Effector memory CD8-positive, alpha-beta T cell (primary cell): ENCODE results near the gene NAA80.

ENCODE experiments used
- ATAC-seq: fragments of 150-1000 bp; cut with Tn5 transposase; replicated peaks from 2 replicates; pipeline ENCODE4 v1.10.0; 2021; ENCODE audit warnings: mild to moderate bottlenecking, moderate library complexity
- DNase-seq, 3 experiments: peaks; one replicate each; pipeline ENCODE4 v3.0.0; 2021
- H3K27ac Mint-ChIP-seq, 2 donors: one replicate each; pipeline ENCODE4 v1.8.0; 2022; ENCODE audit warnings: mild to moderate bottlenecking in 2 of 2, mixed read lengths in 2 of 2, moderate library complexity in 2 of 2
- H3K27me3 Mint-ChIP-seq, 2 donors: one replicate each; pipeline ENCODE4 v1.8.0; 2022; ENCODE audit warnings: mixed read lengths in 2 of 2
- H3K36me3 Mint-ChIP-seq: one replicate; pipeline ENCODE4 v1.8.0; 2022; ENCODE audit warnings: mild to moderate bottlenecking, moderate library complexity, mixed read lengths; ENCODE audit not compliant: insufficient read depth
- H3K4me1 Mint-ChIP-seq, 2 donors: one replicate each; pipeline ENCODE4 v1.8.0; 2022; ENCODE audit warnings: low read depth in 2 of 2, mixed read lengths in 2 of 2
- H3K4me3 Mint-ChIP-seq, 2 donors: one replicate each; pipeline ENCODE4 v1.8.0; 2022; ENCODE audit warnings: mild to moderate bottlenecking in 2 of 2, mixed read lengths in 2 of 2, moderate library complexity in 2 of 2
- H3K9me3 Mint-ChIP-seq, 2 donors: one replicate each; pipeline ENCODE4 v1.8.0; 2022; ENCODE audit warnings: mixed read lengths in 2 of 2

NAA80 gene

DNA sequence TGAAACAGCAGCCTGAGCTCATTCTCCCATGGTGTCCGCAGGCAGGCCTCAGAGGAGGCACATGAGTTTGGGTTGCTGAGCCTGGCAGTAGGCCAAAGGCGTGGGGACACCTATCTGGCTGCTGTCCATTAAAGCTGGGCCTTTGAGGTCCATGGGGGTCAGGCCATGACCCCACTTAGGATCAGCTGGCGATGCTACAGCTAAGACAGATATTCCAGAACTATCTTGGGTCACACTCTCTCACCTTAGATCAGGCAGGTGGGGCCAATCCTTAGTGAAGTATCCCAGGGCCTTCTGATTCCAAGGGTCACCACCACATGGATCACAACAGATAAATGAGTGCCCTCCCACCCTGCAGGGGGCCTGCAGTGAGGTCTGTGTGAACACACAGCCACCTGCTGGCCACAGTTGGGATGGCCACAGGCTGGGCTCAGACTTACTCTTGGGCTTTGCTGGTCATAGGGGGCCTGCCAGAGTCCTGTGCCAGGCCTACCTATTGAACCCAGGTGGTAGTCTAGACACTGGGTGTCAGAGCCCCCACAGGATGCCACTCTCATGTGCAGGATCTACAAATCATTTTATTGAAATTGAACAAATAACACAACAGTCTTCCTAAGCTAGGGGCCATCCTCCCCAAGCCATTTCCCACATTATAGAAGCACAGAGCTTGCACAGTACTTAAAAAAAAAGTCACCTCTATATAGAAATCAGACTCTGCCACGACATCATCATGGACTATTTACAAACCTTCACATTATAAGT, 25.3 kb upstream of the NAA80 start:
- Mint-ChIP-seq H3K4me1 (peaks cover 25 to 29% of the 10 kb centered on the region in 2 donors), H3K27ac (peak overlapping the region in 1 of 2 donors; percentile 76), H3K27me3 (no peaks in the 10 kb centered on the region), H3K9me3 (no peaks in the 10 kb centered on the region), H3K4me3 (no peak overlapping the region), H3K36me3 (peaks cover 20% of the 10 kb centered on the region)
- peak; percentile 25 for ATAC-seq
- DNase-seq, result peak; percentile 50 to 64 (median 53)

DNA sequence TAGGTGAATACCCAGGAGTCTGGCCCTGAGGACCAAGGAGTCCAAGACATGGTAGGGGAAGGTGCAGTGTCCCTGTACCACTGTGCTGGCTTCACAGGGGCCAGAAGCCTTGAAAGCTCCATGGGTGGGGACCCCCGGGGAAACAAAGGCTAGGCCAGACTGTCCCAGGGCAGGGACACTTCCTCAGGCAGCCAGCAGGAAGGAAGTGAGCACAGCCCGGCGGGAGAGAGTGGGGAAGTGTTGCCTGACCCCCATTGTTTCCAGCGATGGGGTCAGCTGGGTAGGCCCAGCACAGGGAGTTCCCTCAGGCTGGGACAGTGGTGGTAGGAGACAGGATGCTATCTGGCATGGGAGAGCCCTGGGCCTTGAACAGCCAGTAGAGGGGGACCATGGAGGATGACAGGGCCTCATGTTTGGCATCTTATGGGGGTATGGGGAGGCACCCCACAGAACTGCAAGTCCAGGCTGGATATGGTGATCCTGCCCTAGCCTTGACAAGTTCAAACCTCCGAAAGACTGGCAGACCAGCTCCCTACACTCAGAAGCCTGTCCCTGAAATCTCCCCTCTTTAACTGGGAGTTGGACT, 24.5 kb upstream of the NAA80 start:
- no peaks in the 10 kb centered on the region for H3K9me3 Mint-ChIP-seq
- peak overlapping the region; percentile 41 to 76 for H3K27ac Mint-ChIP-seq
- no peak overlapping the region for H3K4me3 Mint-ChIP-seq
- H3K4me1 Mint-ChIP-seq, result peaks cover 29 to 36% of the 10 kb centered on the region in 2 donors
- DNase-seq (no peak), ATAC-seq (no peak)
- H3K36me3 Mint-ChIP-seq, result peaks cover 12% of the 10 kb centered on the region
- no peaks in the 10 kb centered on the region for H3K27me3 Mint-ChIP-seq

DNA sequence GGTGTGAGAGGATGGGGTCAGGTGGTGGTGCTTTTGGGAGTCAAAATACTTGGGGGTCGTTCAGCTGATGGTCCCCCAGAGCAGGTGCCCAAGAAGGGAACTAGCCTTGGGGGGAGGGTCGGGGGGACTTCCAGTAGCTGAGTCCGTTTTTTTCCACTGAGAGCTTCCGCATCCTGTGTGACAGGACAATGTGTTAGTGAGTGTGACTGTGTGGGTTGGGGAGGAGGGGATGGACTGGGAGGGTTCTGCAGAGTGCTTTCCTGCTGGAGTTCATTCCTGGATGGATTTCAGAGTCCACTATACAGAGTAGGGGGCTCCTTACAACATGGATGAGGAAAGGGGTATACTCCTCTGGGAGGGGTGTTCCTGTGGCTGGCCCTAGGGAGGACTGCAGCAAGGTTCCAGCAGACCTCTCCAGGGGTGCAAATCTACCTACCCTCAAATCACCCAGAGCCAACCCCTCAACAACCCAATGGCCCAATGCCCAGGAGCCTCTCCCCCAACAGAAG, 23.9 kb upstream of the NAA80 start:
- H3K27me3 Mint-ChIP-seq, result no peaks in the 10 kb centered on the region
- peak overlapping the region in 1 of 2 donors; percentile 76 for H3K27ac Mint-ChIP-seq
- ATAC-seq, result no peak
- peaks cover 8% of the 10 kb centered on the region for H3K36me3 Mint-ChIP-seq
- no peaks in the 10 kb centered on the region for H3K9me3 Mint-ChIP-seq
- H3K4me3 Mint-ChIP-seq, result peak overlapping the region; percentile 44 to 84
- DNase-seq, result no peak
- H3K4me1 Mint-ChIP-seq, result peaks cover 24 to 34% of the 10 kb centered on the region in 2 donors

DNA sequence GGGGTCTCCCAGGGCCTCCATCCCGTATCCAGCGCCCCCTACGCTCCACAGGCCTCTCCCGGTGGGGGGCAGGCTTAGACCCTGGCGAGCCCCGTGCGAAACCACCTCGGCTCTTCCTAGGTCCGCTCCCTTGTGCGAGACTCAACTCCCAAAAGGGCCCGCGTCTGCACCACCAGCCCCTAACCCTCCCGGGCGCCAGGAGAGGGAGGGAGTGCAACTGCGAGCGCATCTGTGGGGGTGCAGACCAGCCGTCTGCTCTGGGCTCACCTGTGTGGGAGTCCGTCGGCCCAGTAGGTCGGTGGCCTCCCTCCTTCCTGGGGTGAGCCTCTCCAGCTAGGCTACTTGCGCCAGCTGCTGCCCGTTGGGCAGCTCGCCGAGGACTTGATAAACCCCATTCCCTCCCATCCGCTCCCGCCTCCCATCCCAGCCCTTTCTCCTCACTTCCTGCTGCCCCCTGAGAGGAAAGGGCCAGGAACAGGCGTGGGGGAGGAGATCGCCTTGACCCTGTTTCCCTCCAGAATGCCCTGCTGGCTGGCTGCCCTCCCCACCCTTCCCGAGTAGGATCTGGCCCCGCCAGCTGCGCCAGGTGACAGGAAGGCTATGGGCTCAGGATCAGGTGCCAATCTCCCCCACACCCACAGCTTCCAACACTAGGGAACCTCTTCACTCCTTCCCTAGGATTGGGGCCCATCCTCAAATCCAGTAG, 23.3 kb upstream of the NAA80 start, which contains the start of gene HYAL2:
Gene HYAL2, minus strand, starts transcription at position 360 of the 706 bp plus-strand sequence. CDS start 2,256 bp downstream, outside the sequence.
- H3K9me3 Mint-ChIP-seq, result no peaks in the 10 kb centered on the region
- peaks cover 4% of the 10 kb centered on the region for H3K36me3 Mint-ChIP-seq
- H3K27ac Mint-ChIP-seq, result peak within 1 kb of the TSS; percentile 89 to 93
- no peaks in the 10 kb centered on the region for H3K27me3 Mint-ChIP-seq
- DNase-seq (no peak), ATAC-seq (no peak)
- peaks cover 20 to 32% of the 10 kb centered on the region in 2 donors for H3K4me1 Mint-ChIP-seq
- peak within 1 kb of the TSS; percentile 84 to 85 for H3K4me3 Mint-ChIP-seq

DNA sequence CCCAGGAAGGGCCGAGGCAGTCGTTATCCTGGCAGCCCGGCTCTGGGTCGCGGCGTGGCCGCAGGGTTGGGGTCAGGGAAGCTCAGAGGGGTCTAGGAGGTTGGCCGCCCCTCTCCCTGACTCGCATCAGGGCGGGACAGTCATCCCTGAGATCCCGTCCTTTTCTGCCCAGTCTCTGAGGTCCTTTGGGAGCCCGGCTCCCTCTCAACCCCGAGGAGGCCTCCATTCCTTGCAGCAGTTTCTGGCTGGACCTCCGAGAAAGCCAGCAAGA, 22.8 kb upstream of the NAA80 start:
- Mint-ChIP-seq H3K4me3 (peak overlapping the region; percentile 84 to 85), H3K27me3 (no peaks in the 10 kb centered on the region), H3K27ac (no peak overlapping the region), H3K9me3 (no peaks in the 10 kb centered on the region), H3K4me1 (peaks cover 22 to 33% of the 10 kb centered on the region in 2 donors), H3K36me3 (no peaks in the 10 kb centered on the region)
- ATAC-seq, result no peak
- no peak for DNase-seq

DNA sequence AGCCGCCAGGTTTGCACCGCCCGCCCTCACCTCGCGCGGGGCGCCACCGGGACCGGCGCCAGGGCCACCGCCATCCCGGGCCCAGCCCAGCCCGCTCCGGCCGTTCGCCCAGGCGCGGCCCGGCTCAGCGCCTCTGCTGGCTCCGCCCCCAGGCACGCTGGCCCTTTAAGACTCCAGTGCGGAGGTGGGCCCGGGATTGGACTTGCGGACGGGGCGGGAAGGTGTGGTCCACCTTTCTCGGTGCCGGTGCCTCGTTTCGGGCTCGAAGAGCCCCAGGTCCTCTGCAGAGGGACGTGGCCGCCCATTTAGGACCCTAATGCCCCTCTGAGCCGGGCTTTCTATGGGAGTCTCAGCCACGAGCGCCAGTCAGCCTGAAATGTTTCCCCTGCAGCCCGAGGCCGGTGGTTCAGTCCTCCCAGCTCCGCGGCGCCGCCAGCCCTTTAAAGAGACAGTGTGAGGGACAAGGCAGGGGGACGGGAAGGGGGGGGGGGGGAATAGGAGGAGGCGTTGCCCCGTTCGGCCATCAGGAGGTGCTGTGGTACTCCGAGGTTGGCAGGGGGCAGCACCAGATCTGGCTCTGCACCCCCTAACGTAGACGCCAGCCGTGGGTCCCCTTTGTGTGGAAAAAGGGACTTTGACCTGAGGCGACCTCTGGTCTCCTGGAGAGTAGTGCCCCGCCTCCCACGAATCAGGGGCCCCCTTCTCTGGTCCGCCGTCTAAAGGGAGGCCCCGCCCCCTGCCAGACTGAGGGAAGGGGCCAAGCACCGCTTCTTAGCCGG, 22.3 kb upstream of the NAA80 start:
- peak overlapping the region; percentile 84 to 85 for H3K4me3 Mint-ChIP-seq
- peak; percentile 58 for ATAC-seq
- peak; percentile 66 to 74 (median 69) for DNase-seq
- H3K27me3 Mint-ChIP-seq, result no peaks in the 10 kb centered on the region
- peaks cover 27 to 38% of the 10 kb centered on the region in 2 donors for H3K4me1 Mint-ChIP-seq
- H3K9me3 Mint-ChIP-seq, result no peaks in the 10 kb centered on the region
- H3K36me3 Mint-ChIP-seq, result no peaks in the 10 kb centered on the region
- H3K27ac Mint-ChIP-seq, result peak overlapping the region; percentile 89 to 93

DNA sequence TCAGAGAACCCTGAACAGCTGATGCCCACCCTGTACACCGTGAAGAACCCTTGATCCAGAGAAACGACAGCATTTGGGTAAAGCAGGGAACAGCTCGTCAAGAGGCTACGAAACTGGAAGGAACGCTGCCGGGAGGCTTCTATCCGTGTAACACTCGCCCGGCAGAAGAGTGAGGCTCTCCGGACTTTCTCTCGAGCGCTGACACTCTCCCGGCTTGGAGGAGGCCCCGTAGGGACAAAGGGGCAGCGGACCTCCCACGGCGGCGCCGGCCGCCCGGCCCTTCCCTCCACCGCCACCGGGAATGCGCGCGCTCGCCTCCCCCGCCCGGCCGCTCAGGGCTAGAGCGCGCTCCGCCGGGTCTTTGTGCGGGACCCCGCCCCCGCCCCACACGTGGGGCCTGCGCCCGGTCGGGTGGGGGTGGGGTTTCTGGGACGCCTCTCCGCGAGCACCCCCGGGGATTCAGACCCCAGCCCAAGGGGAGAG, 21.7 kb upstream of the NAA80 start:
- H3K27ac Mint-ChIP-seq, result peak overlapping the region; percentile 65 to 93

DNA sequence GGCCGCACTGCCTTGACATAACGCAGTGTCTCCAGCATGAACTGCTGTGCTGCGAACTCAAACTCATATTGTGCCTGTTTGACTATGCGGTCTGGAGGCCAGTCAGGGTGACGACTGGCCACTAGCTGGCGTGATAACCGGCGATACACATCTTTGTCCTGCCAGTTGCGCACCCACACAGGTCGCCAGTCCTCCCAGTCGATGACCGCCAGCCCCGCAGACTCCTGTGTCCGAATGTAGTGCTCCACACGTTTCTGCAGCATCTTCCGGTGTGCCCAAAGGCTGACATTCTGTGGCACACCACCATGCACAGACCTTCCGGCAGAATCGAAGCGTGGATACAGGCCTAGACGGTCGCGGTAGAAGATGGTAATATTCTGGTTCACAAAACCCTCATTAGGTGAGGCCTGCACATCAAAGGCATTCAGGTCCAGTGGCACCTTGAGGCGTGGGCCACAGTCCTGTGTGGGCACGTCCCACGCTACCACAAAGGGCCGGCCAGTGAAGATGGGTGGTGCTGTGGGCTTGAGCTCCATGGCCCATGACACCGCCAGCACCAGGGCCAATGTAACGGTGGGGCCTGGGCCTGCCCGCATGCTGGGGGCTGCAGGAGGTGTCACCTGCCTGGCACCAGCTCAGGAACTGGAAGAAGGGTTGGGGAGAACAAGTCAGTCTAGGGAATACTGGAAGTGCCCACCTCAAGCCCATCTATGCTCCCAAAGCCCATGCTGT, 20.9 kb upstream of the NAA80 start:
- Mint-ChIP-seq H3K4me3 (peak overlapping the region; percentile 84 to 85), H3K4me1 (peaks cover 32 to 45% of the 10 kb centered on the region in 2 donors), H3K36me3 (no peaks in the 10 kb centered on the region), H3K9me3 (no peaks in the 10 kb centered on the region), H3K27me3 (no peaks in the 10 kb centered on the region), H3K27ac (peak overlapping the region; percentile 65 to 83)
- ATAC-seq (no peak), DNase-seq (no peak)

More for the DNA sequence above, 21.7 kb upstream of the NAA80 start:
- Mint-ChIP-seq H3K4me3 (peak overlapping the region; percentile 84 to 85), H3K4me1 (peaks cover 32 to 43% of the 10 kb centered on the region in 2 donors), H3K9me3 (no peaks in the 10 kb centered on the region), H3K27me3 (no peaks in the 10 kb centered on the region), H3K36me3 (no peaks in the 10 kb centered on the region)
- DNase-seq (peak in 2 of 3 experiments; percentile 21 to 41), ATAC-seq (peak; percentile 29)

DNA sequence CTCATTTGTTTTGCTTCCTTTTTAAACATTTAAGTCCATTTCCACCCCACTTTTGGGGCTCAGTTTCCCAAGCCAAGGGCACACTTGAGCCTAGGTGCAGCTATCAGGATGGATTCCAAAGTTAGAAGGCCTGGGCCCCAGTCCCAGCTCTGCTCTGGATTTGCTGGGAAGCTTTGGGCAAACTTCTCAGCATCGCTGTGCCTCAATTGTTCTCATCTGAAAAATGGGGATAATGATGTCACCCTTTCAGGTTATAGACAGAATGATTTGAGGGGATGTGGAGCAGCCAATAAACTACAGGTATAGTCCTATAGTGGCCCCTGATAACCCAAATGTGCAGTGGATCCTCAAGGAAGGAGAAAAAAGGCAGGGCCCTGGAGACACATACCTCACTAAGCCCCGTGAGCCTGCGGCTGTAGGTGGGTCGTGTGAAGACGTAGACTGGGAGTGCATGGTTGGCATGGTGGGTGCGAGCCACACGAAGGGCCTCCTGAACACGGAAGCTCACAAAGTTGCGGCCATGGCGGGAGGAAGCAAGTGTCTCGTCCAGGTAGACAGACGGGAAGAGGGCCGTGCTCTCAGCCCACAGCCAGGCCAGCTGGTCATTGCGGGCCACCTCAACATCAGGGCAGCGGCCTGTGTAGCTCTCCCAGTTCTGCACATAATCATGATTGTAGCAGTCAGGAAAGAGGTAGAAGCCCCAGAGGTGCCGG, 20.1 kb upstream of the NAA80 start:
- H3K27ac Mint-ChIP-seq, result no peak overlapping the region
- no peaks in the 10 kb centered on the region for H3K36me3 Mint-ChIP-seq
- ATAC-seq, result no peak
- peaks cover 28 to 43% of the 10 kb centered on the region in 2 donors for H3K4me1 Mint-ChIP-seq
- no peaks in the 10 kb centered on the region for H3K27me3 Mint-ChIP-seq
- H3K4me3 Mint-ChIP-seq, result peak overlapping the region in 1 of 2 donors; percentile 27
- H3K9me3 Mint-ChIP-seq, result no peaks in the 10 kb centered on the region
- DNase-seq, result no peak

DNA sequence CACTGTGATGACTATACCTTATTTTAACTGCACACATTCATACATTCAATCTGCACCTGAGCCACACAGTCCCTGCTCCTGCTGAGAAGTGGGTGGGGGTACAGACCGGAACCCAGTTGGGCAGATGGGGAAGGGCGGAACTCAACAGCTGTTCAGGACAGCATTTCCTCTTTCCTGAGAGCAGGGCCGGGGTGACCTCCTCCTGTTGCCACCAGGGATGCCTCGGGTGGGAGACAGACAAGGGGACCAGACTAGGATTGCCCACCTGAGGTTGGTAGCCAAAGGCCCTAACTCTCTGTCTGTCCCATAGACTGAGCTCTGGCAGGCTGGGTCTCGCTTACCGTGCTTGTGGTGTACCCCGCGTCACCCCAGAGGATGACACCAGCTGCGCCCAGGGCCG, 19.4 kb upstream of the NAA80 start:
- Mint-ChIP-seq H3K27me3 (no peaks in the 10 kb centered on the region), H3K4me1 (peaks cover 26 to 44% of the 10 kb centered on the region in 2 donors), H3K9me3 (no peaks in the 10 kb centered on the region), H3K4me3 (peak overlapping the region in 1 of 2 donors; percentile 6), H3K27ac (no peak overlapping the region), H3K36me3 (no peaks in the 10 kb centered on the region)
- ATAC-seq (no peak), DNase-seq (no peak)

DNA sequence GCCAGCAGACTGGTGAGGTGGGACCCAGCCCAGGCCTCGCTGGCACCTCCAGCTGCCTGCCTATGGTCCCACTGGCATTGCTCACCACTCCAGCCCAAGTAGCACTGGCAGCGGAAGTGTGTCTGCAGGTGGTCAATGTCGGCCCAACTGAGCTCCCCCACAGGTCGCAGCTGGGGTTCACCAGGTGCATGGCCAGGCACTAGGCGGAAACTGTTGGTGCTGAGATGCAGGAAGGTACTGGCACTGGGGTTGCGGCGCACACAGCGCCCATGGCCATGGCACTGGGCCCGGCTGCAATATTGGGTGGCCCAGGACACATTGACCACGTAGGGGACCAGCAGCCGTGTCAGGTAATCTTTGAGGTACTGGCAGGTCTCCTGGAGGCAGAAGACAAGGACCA, 19.0 kb upstream of the NAA80 start:
- Mint-ChIP-seq H3K4me1 (peaks cover 26 to 42% of the 10 kb centered on the region in 2 donors), H3K36me3 (no peaks in the 10 kb centered on the region), H3K27ac (no peak overlapping the region), H3K9me3 (no peaks in the 10 kb centered on the region), H3K27me3 (no peaks in the 10 kb centered on the region), H3K4me3 (peak overlapping the region in 1 of 2 donors; percentile 6)
- DNase-seq (no peak), ATAC-seq (no peak)

DNA sequence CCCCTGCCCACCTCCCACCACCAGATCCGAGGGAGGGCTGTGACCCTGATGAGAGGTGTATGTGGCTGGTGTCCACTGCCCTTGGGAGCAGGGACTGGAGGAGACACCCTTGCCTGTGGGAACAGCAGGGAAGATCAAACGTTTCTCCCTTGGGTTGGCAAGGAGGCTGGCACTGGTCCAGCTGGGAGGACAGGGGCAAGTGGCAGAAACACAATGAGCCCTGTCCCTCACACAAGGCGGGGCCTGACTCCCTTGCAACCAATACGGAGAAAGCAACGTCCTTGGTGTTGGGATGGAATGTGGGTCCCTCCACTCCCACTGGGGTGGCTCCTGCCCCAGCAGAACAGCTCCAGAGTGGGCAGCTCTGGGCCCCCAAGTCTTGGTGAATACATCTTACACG, 18.1 kb upstream of the NAA80 start:
- Mint-ChIP-seq H3K36me3 (no peaks in the 10 kb centered on the region), H3K4me3 (peak overlapping the region in 1 of 2 donors; percentile 79), H3K9me3 (no peaks in the 10 kb centered on the region), H3K4me1 (peaks cover 26 to 42% of the 10 kb centered on the region in 2 donors), H3K27me3 (no peaks in the 10 kb centered on the region), H3K27ac (peak overlapping the region; percentile 90 to 97)
- no peak for DNase-seq
- ATAC-seq, result no peak
